Measurements from ENCODE around the gene SPIN1.
"Not testable (repeated sequence)": the region's sequence is repeated elsewhere in the genome, so short reads cannot be mapped to it uniquely, and the experiment has no call there.

Gene SPIN1

GRCh38 chr9:88380118-88380517, 8.1 kb upstream of the SPIN1 start:
- no peaks in the 10 kb centered on the region for H3K9me3 ChIP-seq (ENCODE audit: insufficient read depth, low read length)
- no peak overlapping the region for H3K4me3 ChIP-seq (ENCODE audit: insufficient read depth, low read length, poor library complexity, severe bottlenecking)
- H3K4me2 ChIP-seq (ENCODE audit: low read depth, low read length, poor library complexity, severe bottlenecking), result no peak overlapping the region
- no peaks in the 10 kb centered on the region for H3F3A ChIP-seq (ENCODE audit: insufficient read depth)
- no peak overlapping the region for H3K27ac ChIP-seq (ENCODE audit: low read depth, low read length)
- TF ChIP-seq EZH2phosphoT487 (conservative IDR thresholded peaks at IDR 0.05; ENCODE audit: low read length) (no peak), CTCF (IDR thresholded peaks at IDR 0.05; ENCODE audit: insufficient read depth, low read length, poor library complexity, severe bottlenecking) (no peak)
- no peaks in the 10 kb centered on the region for H3K27me3 ChIP-seq (ENCODE audit: low read length)
- no peak overlapping the region for H2AFZ ChIP-seq (ENCODE audit: low read depth, low read length, severe bottlenecking)
- H3K9me2 ChIP-seq (replicated peaks; ENCODE audit: insufficient read depth, low read length), result no peaks in the 10 kb centered on the region
- no peaks in the 10 kb centered on the region for H3K79me2 ChIP-seq (ENCODE audit: insufficient read depth, low read length)
- H3K36me3 ChIP-seq (ENCODE audit: low read length), result no peaks in the 10 kb centered on the region
- H4K20me1 ChIP-seq (ENCODE audit: low read depth, low read length), result no peaks in the 10 kb centered on the region
- H3K9ac ChIP-seq (ENCODE audit: low read length), result no peak overlapping the region

- H3K9ac ChIP-seq (ENCODE audit: low read length); H3K9me2 ChIP-seq (replicated peaks; ENCODE audit: insufficient read depth, low read length); H3K27ac ChIP-seq (ENCODE audit: low read depth, low read length); H3K79me2 ChIP-seq (ENCODE audit: insufficient read depth, low read length); H3K9me3 ChIP-seq (ENCODE audit: insufficient read depth, low read length); H4K20me1 ChIP-seq (ENCODE audit: low read depth, low read length); H3K4me3 ChIP-seq (ENCODE audit: insufficient read depth, low read length, poor library complexity, severe bottlenecking); H3K4me2 ChIP-seq (ENCODE audit: low read depth, low read length, poor library complexity, severe bottlenecking); H2AFZ ChIP-seq (ENCODE audit: low read depth, low read length, severe bottlenecking); H3K27me3 ChIP-seq (ENCODE audit: low read length); H3K36me3 ChIP-seq (ENCODE audit: low read length); H3F3A ChIP-seq (ENCODE audit: insufficient read depth): not testable (repeated sequence)
These were observed 6.9 kb upstream of the SPIN1 start for GRCh38 chr9:88381322-88381721.

- H3K79me2 ChIP-seq (ENCODE audit: insufficient read depth, low read length), result no peaks in the 10 kb centered on the region
- no peaks in the 10 kb centered on the region for H3K9me3 ChIP-seq (ENCODE audit: insufficient read depth, low read length)
- H4K20me1 ChIP-seq (ENCODE audit: low read depth, low read length), result no peaks in the 10 kb centered on the region
- 0 out of 2 replicates have a peak, but pooled peaks cover 4% of the 10 kb centered on the region for H3F3A ChIP-seq (ENCODE audit: insufficient read depth)
- no peak overlapping the region for H2AFZ ChIP-seq (ENCODE audit: low read depth, low read length, severe bottlenecking)
- H3K4me3 ChIP-seq (ENCODE audit: insufficient read depth, low read length, poor library complexity, severe bottlenecking), result no peak overlapping the region
- H3K9ac ChIP-seq (ENCODE audit: low read length), result no peak overlapping the region
- TF ChIP-seq CTCF (IDR thresholded peaks at IDR 0.05; ENCODE audit: insufficient read depth, low read length, poor library complexity, severe bottlenecking) (no peak), EZH2phosphoT487 (conservative IDR thresholded peaks at IDR 0.05; ENCODE audit: low read length) (no peak)
- no peak overlapping the region for H3K27ac ChIP-seq (ENCODE audit: low read depth, low read length)
- no peaks in the 10 kb centered on the region for H3K9me2 ChIP-seq (replicated peaks; ENCODE audit: insufficient read depth, low read length)
- no peaks in the 10 kb centered on the region for H3K27me3 ChIP-seq (ENCODE audit: low read length)
- no peaks in the 10 kb centered on the region for H3K36me3 ChIP-seq (ENCODE audit: low read length)
- no peak overlapping the region for H3K4me2 ChIP-seq (ENCODE audit: low read depth, low read length, poor library complexity, severe bottlenecking)
These were observed 5.1 kb upstream of the SPIN1 start for GRCh38 chr9:88383176-88383575.

- H2AFZ ChIP-seq (ENCODE audit: low read depth, low read length, severe bottlenecking); H4K20me1 ChIP-seq (ENCODE audit: low read depth, low read length); H3K9ac ChIP-seq (ENCODE audit: low read length); H3K36me3 ChIP-seq (ENCODE audit: low read length); H3K27ac ChIP-seq (ENCODE audit: low read depth, low read length); H3K9me2 ChIP-seq (replicated peaks; ENCODE audit: insufficient read depth, low read length); H3K9me3 ChIP-seq (ENCODE audit: insufficient read depth, low read length); H3K27me3 ChIP-seq (ENCODE audit: low read length); H3F3A ChIP-seq (ENCODE audit: insufficient read depth); H3K4me3 ChIP-seq (ENCODE audit: insufficient read depth, low read length, poor library complexity, severe bottlenecking); H3K4me2 ChIP-seq (ENCODE audit: low read depth, low read length, poor library complexity, severe bottlenecking): not testable (repeated sequence)
- peaks cover 22% of the 10 kb centered on the region; the same call in 1 of the 2 replicates for H3K79me2 ChIP-seq (ENCODE audit: insufficient read depth, low read length)
These were observed 2.1 kb upstream of the SPIN1 start for GRCh38 chr9:88386137-88386536.

Measured in SU-DHL-6 (cell line).